Measurements from ENCODE around the gene MRPL44. TPM values are rescaled to one million over a fixed set of nuclear protein-coding genes. Genes with fewer than 3 reads are reported as not detected.

MRPL44 gene
- total RNA-seq, 2 donors from 2014 or later: 11.5 to 21.0 TPM

- no peak for ATAC-seq
- WGBS, 2 donors: 91 to 93% methylated on average over 3 of the region's 3 CpGs
- TF ChIP-seq CTCF (IDR thresholded peaks at IDR 0.05) (no peak), POLR2A (IDR thresholded peaks at IDR 0.05) (no peak)
- no peak overlapping the region for H3K4me3 ChIP-seq
- intact Hi-C loops (cut with DNase I): no loop called here
- no peak for DNase-seq
- no peak overlapping the region for H3K27ac ChIP-seq
- no peaks in the 10 kb centered on the region for H3K9me3 ChIP-seq
- no peaks in the 10 kb centered on the region for H3K36me3 ChIP-seq (replicated peaks in 1 of 2; ENCODE audit: insufficient read depth in 1 of 2, low read depth in 2 of 2)
- no peaks in the 10 kb centered on the region for H3K27me3 ChIP-seq
- no peaks in the 10 kb centered on the region for H3K4me1 ChIP-seq
These were observed 16.3 kb downstream of the MRPL44 start for GRCh38 chr2:223973606-223974005.

GRCh38 chr2:223976635-223977226 is 19.5 kb downstream of the MRPL44 start:
- Histone ChIP-seq H3K4me3 (no peak overlapping the region), H3K27ac (no peak overlapping the region), H3K27me3 (no peaks in the 10 kb centered on the region), H3K9me3 (no peaks in the 10 kb centered on the region), H3K36me3 (replicated peaks in 1 of 2; ENCODE audit: insufficient read depth in 1 of 2, low read depth in 2 of 2) (no peaks in the 10 kb centered on the region), H3K4me1 (no peaks in the 10 kb centered on the region)
- intact Hi-C loops (cut with DNase I): no loop called here
- DNase-seq: no peak
- no peak for TF ChIP-seq CTCF (IDR thresholded peaks at IDR 0.05)
- no peak for TF ChIP-seq POLR2A (IDR thresholded peaks at IDR 0.05)
- no peak for ATAC-seq
- WGBS, 2 donors: 69 to 70% methylated on average over 3 of the region's 3 CpGs

- Histone ChIP-seq H3K9me3 (no peaks in the 10 kb centered on the region), H3K27me3 (no peaks in the 10 kb centered on the region), H3K27ac (no peak overlapping the region), H3K4me3 (no peak overlapping the region), H3K36me3 (replicated peaks in 1 of 2; ENCODE audit: insufficient read depth in 1 of 2, low read depth in 2 of 2) (no peaks in the 10 kb centered on the region), H3K4me1 (no peaks in the 10 kb centered on the region)
- ATAC-seq (no peak), DNase-seq (no peak)
- TF ChIP-seq POLR2A (IDR thresholded peaks at IDR 0.05) (no peak), CTCF (IDR thresholded peaks at IDR 0.05) (no peak)
- intact Hi-C loops (cut with DNase I): no loop called here
- WGBS, 2 donors: 75 to 81% methylated on average over 4 of the region's 4 CpGs
These were observed 21.2 kb downstream of the MRPL44 start for GRCh38 chr2:223978451-223978850.

- no peaks in the 10 kb centered on the region for H3K27me3 ChIP-seq
- TF ChIP-seq POLR2A (IDR thresholded peaks at IDR 0.05) (no peak), CTCF (IDR thresholded peaks at IDR 0.05) (no peak)
- no peak overlapping the region for H3K27ac ChIP-seq
- no peaks in the 10 kb centered on the region for H3K9me3 ChIP-seq
- no peaks in the 10 kb centered on the region for H3K4me1 ChIP-seq
- WGBS, 2 donors: 86 to 92% methylated on average over 2 of the region's 2 CpGs
- H3K4me3 ChIP-seq: no peak overlapping the region
- intact Hi-C loops (cut with DNase I): no loop called here
- DNase-seq (no peak), ATAC-seq (no peak)
- no peaks in the 10 kb centered on the region for H3K36me3 ChIP-seq (replicated peaks in 1 of 2; ENCODE audit: insufficient read depth in 1 of 2, low read depth in 2 of 2)
These were observed 22.6 kb downstream of the MRPL44 start for GRCh38 chr2:223979730-223980396.

- H3K9me3 ChIP-seq: no peaks in the 10 kb centered on the region
These were observed 23.1 kb downstream of the MRPL44 start for GRCh38 chr2:223980397-223980735.

More at GRCh38 chr2:223980397-223980735, 23.1 kb downstream of the MRPL44 start:
- intact Hi-C loops (cut with DNase I): no loop called here
- H3K4me1 ChIP-seq: no peaks in the 10 kb centered on the region
- H3K4me3 ChIP-seq: no peak overlapping the region
- TF ChIP-seq CTCF (IDR thresholded peaks at IDR 0.05) (no peak), POLR2A (IDR thresholded peaks at IDR 0.05) (no peak)
- no peak for ATAC-seq
- WGBS, 2 donors: 69 to 73% methylated on average over 1 of the region's 1 CpG
- H3K27ac ChIP-seq: no peak overlapping the region
- no peaks in the 10 kb centered on the region for H3K27me3 ChIP-seq
- no peak for DNase-seq
- H3K36me3 ChIP-seq (replicated peaks in 1 of 2; ENCODE audit: insufficient read depth in 1 of 2, low read depth in 2 of 2): no peaks in the 10 kb centered on the region
